AG09309 (cell line): ENCODE results near the gene MTNR1A.

ENCODE experiments used
- DNase-seq: peaks from one replicate; pipeline ENCODE4 v3.0.0-alpha.2; 2010; ENCODE audit warnings: low read depth
- H3K4me3 ChIP-seq: 2 replicates; pipeline ENCODE4 v1.5.1; 2011; ENCODE audit warnings: mild to moderate bottlenecking, low read depth, low read length, moderate library complexity; ENCODE audit not compliant: control insufficient read depth
- TF ChIP-seq, protein P1 (sequence below): IDR thresholded peaks from 2 replicates; pipeline ENCODE4 v1.5.1; 2011; ENCODE audit warnings: mild to moderate bottlenecking, low read depth, low read length, inconsistent platforms; ENCODE audit not compliant: insufficient read depth, control insufficient read depth; ENCODE audit errors: missing control alignments

The MTNR1A gene

DNA sequence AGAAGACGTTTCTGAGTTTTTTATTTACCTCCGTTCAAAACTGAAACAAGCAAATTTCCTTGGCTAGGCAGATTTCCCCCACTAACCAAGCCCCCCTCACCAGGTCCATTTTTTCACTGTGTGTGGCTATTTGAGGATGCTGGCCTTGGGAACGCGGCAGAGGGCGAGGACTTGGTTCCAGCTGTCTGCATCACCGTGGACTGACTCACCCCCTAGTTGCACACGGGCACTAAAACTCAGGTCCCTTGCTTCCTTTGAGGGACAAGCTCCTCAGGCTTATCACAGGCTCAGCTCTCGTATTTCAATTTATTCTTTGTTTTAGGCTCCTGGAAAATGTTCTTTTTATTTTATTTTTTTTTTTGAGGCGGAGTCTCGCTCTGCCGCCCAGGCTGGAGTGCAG is 8.4 kb upstream of the MTNR1A start:
- no peak for DNase-seq
- TF ChIP-seq, protein P1, sequence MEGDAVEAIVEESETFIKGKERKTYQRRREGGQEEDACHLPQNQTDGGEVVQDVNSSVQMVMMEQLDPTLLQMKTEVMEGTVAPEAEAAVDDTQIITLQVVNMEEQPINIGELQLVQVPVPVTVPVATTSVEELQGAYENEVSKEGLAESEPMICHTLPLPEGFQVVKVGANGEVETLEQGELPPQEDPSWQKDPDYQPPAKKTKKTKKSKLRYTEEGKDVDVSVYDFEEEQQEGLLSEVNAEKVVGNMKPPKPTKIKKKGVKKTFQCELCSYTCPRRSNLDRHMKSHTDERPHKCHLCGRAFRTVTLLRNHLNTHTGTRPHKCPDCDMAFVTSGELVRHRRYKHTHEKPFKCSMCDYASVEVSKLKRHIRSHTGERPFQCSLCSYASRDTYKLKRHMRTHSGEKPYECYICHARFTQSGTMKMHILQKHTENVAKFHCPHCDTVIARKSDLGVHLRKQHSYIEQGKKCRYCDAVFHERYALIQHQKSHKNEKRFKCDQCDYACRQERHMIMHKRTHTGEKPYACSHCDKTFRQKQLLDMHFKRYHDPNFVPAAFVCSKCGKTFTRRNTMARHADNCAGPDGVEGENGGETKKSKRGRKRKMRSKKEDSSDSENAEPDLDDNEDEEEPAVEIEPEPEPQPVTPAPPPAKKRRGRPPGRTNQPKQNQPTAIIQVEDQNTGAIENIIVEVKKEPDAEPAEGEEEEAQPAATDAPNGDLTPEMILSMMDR: no peak
- no peak overlapping the region for H3K4me3 ChIP-seq

DNA sequence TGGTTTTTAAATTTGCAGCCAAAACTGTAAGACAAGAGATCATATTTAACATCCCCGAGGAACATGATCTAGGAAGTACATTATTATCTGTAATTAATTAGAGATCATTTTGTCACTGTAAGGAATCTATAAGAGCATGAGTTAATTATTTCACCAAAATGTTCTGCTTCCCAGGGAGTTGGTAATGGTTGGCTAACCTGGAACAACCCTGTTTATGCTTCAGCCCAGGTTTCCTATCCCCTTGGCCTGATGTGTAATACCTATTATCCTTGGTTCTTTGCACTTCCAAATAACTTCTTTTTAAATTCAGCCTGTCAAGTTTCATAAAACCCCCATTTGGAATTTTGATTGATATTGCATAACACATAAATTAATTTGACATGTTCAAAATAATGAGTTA is 6.4 kb upstream of the MTNR1A start:
- DNase-seq: no peak
- TF ChIP-seq, protein P1: no peak
- no peak overlapping the region for H3K4me3 ChIP-seq

DNA sequence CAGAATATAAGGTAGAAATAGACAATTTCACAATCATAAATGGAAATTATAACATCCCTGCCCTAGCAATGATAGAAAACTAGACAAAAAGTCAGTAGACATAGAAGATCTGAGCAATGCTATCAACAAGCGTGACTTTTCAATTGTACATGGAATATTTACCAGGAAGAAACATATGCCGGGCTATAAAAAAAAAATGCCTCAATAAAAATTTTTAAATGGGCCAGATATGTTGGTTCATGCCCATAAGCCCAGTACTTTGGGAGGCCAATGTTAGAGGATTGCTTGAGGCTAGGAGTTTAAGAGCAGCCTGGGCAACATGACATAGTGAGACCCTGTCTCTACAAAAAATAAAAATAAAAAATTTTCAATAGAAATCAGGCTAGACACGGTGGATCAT is 5.3 kb upstream of the MTNR1A start:
- TF ChIP-seq, protein P1: no peak
- H3K4me3 ChIP-seq: no peak overlapping the region
- DNase-seq: no peak

DNA sequence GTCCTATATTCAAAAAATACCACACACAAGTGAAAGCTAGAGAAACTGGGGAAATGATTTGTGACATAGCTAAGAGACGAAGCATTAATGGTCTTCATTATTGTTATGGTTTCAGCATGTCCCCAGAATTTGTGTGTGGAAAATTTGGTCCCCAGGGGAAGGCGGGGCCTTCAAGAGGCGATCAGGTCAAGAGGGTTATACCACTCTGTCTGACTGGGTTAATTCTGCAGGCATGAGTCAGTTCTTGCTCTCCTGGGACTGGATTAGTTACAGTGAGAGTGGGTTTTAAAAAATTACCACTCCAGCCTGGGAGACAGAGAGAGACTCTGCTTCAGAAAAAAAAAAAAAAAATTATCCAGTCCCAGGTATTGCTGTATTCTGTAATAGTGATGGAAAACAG is 2.1 kb upstream of the MTNR1A start:
- DNase-seq: no peak
- TF ChIP-seq, protein P1: no peak
- H3K4me3 ChIP-seq: no peak overlapping the region

DNA sequence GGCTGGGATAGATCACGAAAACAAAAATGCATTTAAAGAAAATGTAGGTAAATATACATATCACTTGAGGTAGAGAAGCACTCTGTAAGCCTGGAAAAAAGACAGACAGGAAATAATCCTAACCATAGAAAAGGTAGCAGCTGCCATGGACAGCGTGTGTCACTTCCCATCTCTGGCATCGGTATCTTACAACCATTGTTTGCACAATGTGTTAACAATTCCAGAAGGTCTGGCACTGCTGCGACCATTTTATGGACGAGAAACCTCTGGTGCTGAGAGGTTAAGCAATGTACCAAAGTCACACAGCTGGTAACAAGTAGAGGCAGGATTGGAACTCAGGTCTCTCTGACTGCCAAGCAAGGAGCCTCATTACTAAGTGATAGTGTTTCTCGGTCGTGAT is 1.7 kb upstream of the MTNR1A start:
- no peak overlapping the region for H3K4me3 ChIP-seq
- TF ChIP-seq, protein P1: no peak

DNA sequence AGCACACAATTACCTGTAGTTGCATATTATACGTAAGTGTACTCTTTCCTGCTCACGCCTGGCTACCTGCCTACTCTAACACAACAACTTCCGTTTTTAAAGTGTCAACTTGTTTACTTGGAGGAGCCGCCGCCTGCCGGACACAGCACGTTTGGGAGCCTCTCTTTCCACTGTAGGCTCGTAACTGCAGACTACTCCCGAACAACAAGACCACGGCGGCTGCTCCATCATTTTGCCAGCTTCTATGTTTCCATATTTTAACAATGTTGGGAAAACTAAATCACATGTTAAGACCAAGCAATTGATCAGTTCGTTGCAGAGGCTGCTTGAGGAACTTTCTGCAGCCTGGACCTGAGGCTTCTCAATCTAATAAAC is 841 bp downstream of the MTNR1A start:
- peak overlapping the region; percentile 24 for H3K4me3 ChIP-seq
- DNase-seq: no peak
- TF ChIP-seq, protein P1: peak; percentile 20

More for the DNA sequence above, 1.7 kb upstream of the MTNR1A start:
- DNase-seq: no peak

DNA sequence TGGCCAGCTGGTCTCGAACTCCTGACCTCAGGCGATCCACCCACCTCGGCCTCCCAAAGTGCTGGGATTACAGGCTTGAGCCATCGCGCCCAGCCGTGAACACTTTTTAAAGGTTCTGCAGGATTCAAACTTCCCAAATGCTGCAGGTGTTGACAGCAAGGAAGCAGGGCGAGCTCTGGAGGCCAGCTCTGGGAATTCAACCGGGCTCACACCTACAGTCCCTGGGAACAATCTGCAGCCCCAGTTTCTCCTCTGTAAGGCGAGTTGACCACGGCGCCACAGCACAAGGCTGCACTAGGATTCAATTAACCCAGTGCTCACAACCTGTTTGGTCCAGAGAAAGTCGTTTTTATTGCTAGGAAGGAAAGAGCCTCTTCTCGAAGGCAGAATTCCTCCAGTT is 1.6 kb downstream of the MTNR1A start:
- H3K4me3 ChIP-seq: no peak overlapping the region
- TF ChIP-seq, protein P1: no peak
- no peak for DNase-seq
